Mesenchymal stem cell (in vitro differentiated cells and primary cell): Measurements from ENCODE around the gene PITPNC1.

ENCODE experiments used
- DNase-seq: peaks from one replicate; pipeline ENCODE4 v3.0.0-alpha.2; 2013
- H2AFZ ChIP-seq: one replicate; pipeline ENCODE4 v1.6.1; 2013; ENCODE audit warnings: low read depth, mild to moderate bottlenecking, control low read depth, inconsistent platforms, low read length, moderate library complexity
- H2AK5ac ChIP-seq: 2 replicates; pipeline ENCODE4 v1.6.1; 2013; ENCODE audit warnings: low read length, moderate library complexity, mild to moderate bottlenecking, inconsistent platforms; ENCODE audit not compliant: severe bottlenecking
- H2BK120ac ChIP-seq: one replicate; pipeline ENCODE4 v1.6.1; 2013; ENCODE audit warnings: low read depth, mild to moderate bottlenecking, inconsistent platforms, low read length, moderate library complexity
- H2BK12ac ChIP-seq, 2 experiments: one replicate each; pipeline ENCODE4 v1.6.1; 2013; ENCODE audit warnings: inconsistent platforms in 2 of 2, low read length in 2 of 2, mild to moderate bottlenecking in 2 of 2, moderate library complexity in 2 of 2, control low read depth in 1 of 2
- H2BK15ac ChIP-seq: one replicate; pipeline ENCODE4 v1.6.1; 2013; ENCODE audit warnings: mild to moderate bottlenecking, low read depth, inconsistent platforms; ENCODE audit not compliant: poor library complexity, severe bottlenecking
- H2BK5ac ChIP-seq: 2 replicates; pipeline ENCODE4 v1.6.1; 2013; ENCODE audit warnings: low read depth, mild to moderate bottlenecking, low read length, control low read depth, inconsistent platforms; ENCODE audit not compliant: poor library complexity, severe bottlenecking
- H3K14ac ChIP-seq, 2 experiments: one replicate each; pipeline ENCODE4 v1.6.1; 2013; ENCODE audit warnings: inconsistent platforms in 2 of 2, low read length in 2 of 2, control low read depth in 1 of 2, mild to moderate bottlenecking in 1 of 2, moderate library complexity in 1 of 2
- H3K18ac ChIP-seq, 2 experiments: one replicate each; pipeline ENCODE4 v1.6.1; 2013; ENCODE audit warnings: inconsistent platforms in 2 of 2, low read length in 2 of 2, control low read depth in 1 of 2, low read depth in 1 of 2, mild to moderate bottlenecking in 1 of 2
- H3K23ac ChIP-seq, 2 experiments: one replicate each; pipeline ENCODE4 v1.6.1; 2013; ENCODE audit warnings: inconsistent platforms in 2 of 2, low read length in 2 of 2, mild to moderate bottlenecking in 2 of 2, moderate library complexity in 2 of 2, control low read depth in 1 of 2
- H3K27ac ChIP-seq: 2 replicates; pipeline ENCODE4 v1.5.1; 2013; ENCODE audit warnings: mild to moderate bottlenecking, moderate library complexity, low read length, control low read depth, inconsistent platforms; ENCODE audit not compliant: poor library complexity, severe bottlenecking
- H3K27me3 ChIP-seq, 2 experiments: 2 replicates each; pipeline versions ENCODE4 v1.6.1 to v1.7.0; 2013; ENCODE audit warnings: low read length in 2 of 2, mild to moderate bottlenecking in 2 of 2, moderate library complexity in 2 of 2, control low read depth in 1 of 2, inconsistent platforms in 1 of 2; ENCODE audit not compliant: control insufficient read depth in 1 of 2, insufficient read depth in 1 of 2
- H3K36me3 ChIP-seq, 2 experiments: 2 replicates each; pipeline versions ENCODE4 v1.6.1 to v1.7.0; 2013; ENCODE audit warnings: low read length in 2 of 2, control low read depth in 1 of 2, inconsistent platforms in 1 of 2, low read depth in 1 of 2, mild to moderate bottlenecking in 1 of 2; ENCODE audit not compliant: insufficient read depth in 2 of 2, control insufficient read depth in 1 of 2
- H3K4ac ChIP-seq, 2 experiments: one replicate each; pipeline ENCODE4 v1.6.1; 2013; ENCODE audit warnings: inconsistent platforms in 2 of 2, low read length in 2 of 2, mild to moderate bottlenecking in 2 of 2, moderate library complexity in 2 of 2, control low read depth in 1 of 2, low read depth in 1 of 2
- H3K4me1 ChIP-seq: 2 replicates; pipeline ENCODE4 v1.6.1; 2013; ENCODE audit warnings: low read depth, low read length, control low read depth; ENCODE audit not compliant: control insufficient read depth, insufficient read depth
- H3K4me2 ChIP-seq: 2 replicates; pipeline ENCODE4 v1.6.1; 2013; ENCODE audit warnings: low read length, mild to moderate bottlenecking, inconsistent platforms; ENCODE audit not compliant: poor library complexity, severe bottlenecking
- H3K4me3 ChIP-seq, 2 experiments: 2 replicates each; pipeline versions ENCODE4 v1.5.1 to v1.7.0; 2013; ENCODE audit warnings: low read length in 2 of 2, mild to moderate bottlenecking in 2 of 2, control low read depth in 1 of 2, low read depth in 1 of 2; ENCODE audit not compliant: insufficient read depth in 1 of 2
- H3K79me1 ChIP-seq: replicated peaks from 2 replicates; pipeline ENCODE4 v1.6.1; 2013; ENCODE audit warnings: mild to moderate bottlenecking, control low read depth, low read length, inconsistent platforms; ENCODE audit not compliant: poor library complexity, severe bottlenecking
- H3K9ac ChIP-seq: 2 replicates; pipeline ENCODE4 v1.7.0; 2013; ENCODE audit warnings: mild to moderate bottlenecking, low read length, moderate library complexity
- H3K9me3 ChIP-seq: 2 replicates; pipeline ENCODE4 v1.7.0; 2013; ENCODE audit warnings: mild to moderate bottlenecking, low read length; ENCODE audit not compliant: control insufficient read depth
- H4K8ac ChIP-seq: one replicate; pipeline ENCODE4 v1.6.1; 2013; ENCODE audit warnings: inconsistent platforms, mild to moderate bottlenecking, low read length, moderate library complexity
- H4K91ac ChIP-seq: one replicate; pipeline ENCODE4 v1.6.1; 2013; ENCODE audit warnings: mild to moderate bottlenecking, low read length, inconsistent platforms
- WGBS: methylation state at CpG from one replicate; pipeline ENCODE4 v1.1.7; 2013; ENCODE audit warnings: mixed read lengths; 5-methylcytosine and 5-hydroxymethylcytosine counted together

Gene PITPNC1

GRCh38 chr17:67606471-67606870 lies 229.4 kb downstream of the PITPNC1 start:
- H3K18ac ChIP-seq, result no peak overlapping the region
- no peak overlapping the region for H3K27ac ChIP-seq
- no peak for DNase-seq
- H2AFZ ChIP-seq, result no peak overlapping the region
- WGBS, result 93% methylated on average over 6 of the region's 10 CpGs
- no peaks in the 10 kb centered on the region for H3K36me3 ChIP-seq
- H2BK12ac ChIP-seq, result no peak overlapping the region
- H3K4ac ChIP-seq, result no peak overlapping the region
- H3K4me2 ChIP-seq, result no peak overlapping the region
- no peaks in the 10 kb centered on the region for H3K27me3 ChIP-seq
- H4K91ac ChIP-seq, result no peak overlapping the region
- H4K8ac ChIP-seq, result no peak overlapping the region
- H3K23ac ChIP-seq, result no peak overlapping the region
- no peak overlapping the region for H2BK5ac ChIP-seq
- no peak overlapping the region for H2BK120ac ChIP-seq
- no peak overlapping the region for H2AK5ac ChIP-seq
- H3K9ac ChIP-seq, result no peak overlapping the region
- H2BK15ac ChIP-seq, result no peak overlapping the region
- H3K9me3 ChIP-seq, result no peaks in the 10 kb centered on the region
- H3K79me1 ChIP-seq, result peaks cover 1% of the 10 kb centered on the region
- no peak overlapping the region for H3K4me3 ChIP-seq
- H3K14ac ChIP-seq, result no peak overlapping the region
- H3K4me1 ChIP-seq, result peaks cover 3% of the 10 kb centered on the region

GRCh38 chr17:67606896-67607604 lies 230.0 kb downstream of the PITPNC1 start:
- no peak overlapping the region for H2AK5ac ChIP-seq
- no peak overlapping the region for H3K4me3 ChIP-seq
- H3K9me3 ChIP-seq, result no peaks in the 10 kb centered on the region
- H4K8ac ChIP-seq, result no peak overlapping the region
- H2BK5ac ChIP-seq, result no peak overlapping the region
- 96% methylated on average over 9 of the region's 10 CpGs for WGBS
- H3K23ac ChIP-seq, result no peak overlapping the region
- H3K14ac ChIP-seq, result no peak overlapping the region
- no peaks in the 10 kb centered on the region for H3K27me3 ChIP-seq
- H3K4me2 ChIP-seq, result no peak overlapping the region
- H3K4me1 ChIP-seq, result peaks cover 3% of the 10 kb centered on the region
- H3K79me1 ChIP-seq, result peaks cover 1% of the 10 kb centered on the region
- DNase-seq, result no peak
- no peak overlapping the region for H2BK12ac ChIP-seq
- no peak overlapping the region for H3K4ac ChIP-seq
- H2BK15ac ChIP-seq, result no peak overlapping the region
- H3K18ac ChIP-seq, result no peak overlapping the region
- no peak overlapping the region for H4K91ac ChIP-seq
- no peaks in the 10 kb centered on the region for H3K36me3 ChIP-seq
- H2AFZ ChIP-seq, result no peak overlapping the region
- H3K27ac ChIP-seq, result no peak overlapping the region
- no peak overlapping the region for H3K9ac ChIP-seq
- no peak overlapping the region for H2BK120ac ChIP-seq

GRCh38 chr17:67610061-67610460 lies 233.0 kb downstream of the PITPNC1 start:
- H2BK12ac ChIP-seq, result no peak overlapping the region
- no peaks in the 10 kb centered on the region for H3K36me3 ChIP-seq
- no peak overlapping the region for H2BK120ac ChIP-seq
- no peaks in the 10 kb centered on the region for H3K9me3 ChIP-seq
- no peaks in the 10 kb centered on the region for H3K79me1 ChIP-seq
- H3K27ac ChIP-seq, result no peak overlapping the region
- no peaks in the 10 kb centered on the region for H3K4me1 ChIP-seq
- H3K9ac ChIP-seq, result no peak overlapping the region
- no peak overlapping the region for H4K91ac ChIP-seq
- H2AK5ac ChIP-seq, result no peak overlapping the region
- no peak overlapping the region for H2BK15ac ChIP-seq
- no peak overlapping the region for H3K14ac ChIP-seq
- no peak overlapping the region for H4K8ac ChIP-seq
- no peak overlapping the region for H2AFZ ChIP-seq
- no peak overlapping the region for H3K18ac ChIP-seq
- DNase-seq, result no peak
- no peak overlapping the region for H3K23ac ChIP-seq
- H3K27me3 ChIP-seq, result no peaks in the 10 kb centered on the region
- WGBS, result 94% methylated on average over 6 of the region's 8 CpGs
- no peak overlapping the region for H2BK5ac ChIP-seq
- H3K4me2 ChIP-seq, result no peak overlapping the region
- H3K4ac ChIP-seq, result no peak overlapping the region
- no peak overlapping the region for H3K4me3 ChIP-seq

GRCh38 chr17:67613961-67614360 lies 236.9 kb downstream of the PITPNC1 start:
- H3K27me3 ChIP-seq, result no peaks in the 10 kb centered on the region
- no peak overlapping the region for H2BK5ac ChIP-seq
- H3K79me1 ChIP-seq, result no peaks in the 10 kb centered on the region
- H3K14ac ChIP-seq, result no peak overlapping the region
- H3K9me3 ChIP-seq, result no peaks in the 10 kb centered on the region
- no peak overlapping the region for H3K4me3 ChIP-seq
- no peak overlapping the region for H2AFZ ChIP-seq
- H3K27ac ChIP-seq, result no peak overlapping the region
- WGBS, result 95% methylated on average over 5 of the region's 7 CpGs
- no peaks in the 10 kb centered on the region for H3K4me1 ChIP-seq
- no peak overlapping the region for H3K4ac ChIP-seq
- H2BK120ac ChIP-seq, result no peak overlapping the region
- H2BK12ac ChIP-seq, result no peak overlapping the region
- no peak overlapping the region for H4K8ac ChIP-seq
- no peak overlapping the region for H3K4me2 ChIP-seq
- H3K23ac ChIP-seq, result no peak overlapping the region
- H3K18ac ChIP-seq, result no peak overlapping the region
- H3K36me3 ChIP-seq, result no peaks in the 10 kb centered on the region
- DNase-seq, result no peak
- no peak overlapping the region for H2BK15ac ChIP-seq
- H4K91ac ChIP-seq, result no peak overlapping the region
- no peak overlapping the region for H2AK5ac ChIP-seq
- H3K9ac ChIP-seq, result no peak overlapping the region
